ENCODE data around the gene AOX1. TPM values are rescaled to one million over a fixed set of nuclear protein-coding genes. Genes with fewer than 3 reads are reported as not detected.

The AOX1 gene
- total RNA-seq, 2 donors from 2014 or later = 0.17 to 0.26 TPM

GRCh38 chr2:200654823-200655222 lies 69.0 kb downstream of the AOX1 start:
- H3K27me3 Mint-ChIP-seq = peaks cover 5 to 7% of the 10 kb centered on the region in 2 donors
- DNase-seq (ENCODE audit: low spot score) (no peak), ATAC-seq (no peak)
- no peak overlapping the region for H3K27ac Mint-ChIP-seq
- H3K4me1 Mint-ChIP-seq (ENCODE audit: low read depth in 2 of 2) = peaks cover 9 to 10% of the 10 kb centered on the region in 2 donors
- no peak overlapping the region for H3K4me3 Mint-ChIP-seq
- no peaks in the 10 kb centered on the region for H3K9me3 Mint-ChIP-seq
- no peaks in the 10 kb centered on the region for H3K36me3 Mint-ChIP-seq

GRCh38 chr2:200655918-200656580 lies 70.2 kb downstream of the AOX1 start:
- Mint-ChIP-seq H3K27me3 (peaks cover 5 to 6% of the 10 kb centered on the region in 2 donors), H3K4me1 (ENCODE audit: low read depth in 2 of 2) (no peaks in the 10 kb centered on the region), H3K4me3 (no peak overlapping the region), H3K36me3 (no peaks in the 10 kb centered on the region), H3K9me3 (no peaks in the 10 kb centered on the region), H3K27ac (no peak overlapping the region)
- no peak for ATAC-seq
- DNase-seq (ENCODE audit: low spot score) = no peak

GRCh38 chr2:200658278-200658864 lies 72.6 kb downstream of the AOX1 start:
- Mint-ChIP-seq H3K4me1 (ENCODE audit: low read depth in 2 of 2) (no peaks in the 10 kb centered on the region), H3K9me3 (no peaks in the 10 kb centered on the region), H3K36me3 (no peaks in the 10 kb centered on the region), H3K27me3 (peaks cover 9 to 10% of the 10 kb centered on the region in 2 donors), H3K4me3 (no peak overlapping the region), H3K27ac (no peak overlapping the region)
- no peak for ATAC-seq
- DNase-seq (ENCODE audit: low spot score) = no peak

DNA sequence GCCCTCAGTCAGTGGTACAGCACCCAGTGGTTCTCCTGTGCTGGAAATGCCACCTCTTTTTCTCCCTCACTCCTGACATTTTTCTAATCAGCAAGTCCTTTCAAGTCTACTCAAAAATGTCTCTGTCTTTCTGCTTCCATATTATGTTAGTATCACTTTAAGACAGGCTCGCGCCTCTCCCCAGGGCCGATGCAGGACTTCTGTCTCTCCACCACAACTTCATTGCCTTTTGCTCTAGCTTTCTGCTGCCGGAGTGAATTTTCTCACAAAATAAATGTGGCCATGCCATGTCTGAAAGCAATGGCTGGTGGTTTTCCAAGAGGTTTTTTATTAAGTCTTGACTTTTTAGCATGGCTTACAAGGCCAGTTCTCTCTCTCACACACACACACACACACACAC lies 73.6 kb downstream of the AOX1 start:
- DNase-seq (ENCODE audit: low spot score) = no peak
- Mint-ChIP-seq H3K9me3 (no peaks in the 10 kb centered on the region), H3K4me3 (no peak overlapping the region), H3K27ac (no peak overlapping the region), H3K4me1 (ENCODE audit: low read depth in 2 of 2) (no peaks in the 10 kb centered on the region), H3K36me3 (no peaks in the 10 kb centered on the region), H3K27me3 (peaks cover 9 to 14% of the 10 kb centered on the region in 2 donors)
- no peak for ATAC-seq

- Mint-ChIP-seq H3K36me3 (no peaks in the 10 kb centered on the region), H3K27me3 (peaks cover 6 to 14% of the 10 kb centered on the region in 2 donors), H3K4me3 (no peak overlapping the region), H3K27ac (peak overlapping the region in 1 of 2 donors; percentile 18), H3K4me1 (ENCODE audit: low read depth in 2 of 2) (no peaks in the 10 kb centered on the region), H3K9me3 (no peaks in the 10 kb centered on the region)
- ATAC-seq (no peak), DNase-seq (ENCODE audit: low spot score) (no peak)
These were observed 75.7 kb downstream of the AOX1 start for GRCh38 chr2:200661477-200661876.

DNA sequence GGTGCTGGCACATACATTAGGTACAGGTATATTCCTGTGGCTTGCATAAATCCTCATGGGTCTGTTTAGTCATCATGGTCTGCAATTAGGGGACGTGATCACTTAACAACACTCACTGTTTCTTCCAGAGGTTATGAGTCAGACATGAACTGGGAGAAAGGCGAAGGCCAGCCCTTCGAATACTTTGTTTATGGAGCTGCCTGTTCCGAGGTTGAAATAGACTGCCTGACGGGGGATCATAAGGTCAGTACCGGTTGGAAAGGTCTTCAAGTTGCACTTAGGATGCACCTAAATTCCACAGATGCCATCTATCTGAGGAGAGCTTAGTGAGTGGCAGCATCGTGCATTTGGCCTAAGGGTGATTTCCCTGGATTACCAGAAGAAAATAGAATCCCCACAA lies 76.9 kb downstream of the AOX1 start:
- no peak for ATAC-seq
- Mint-ChIP-seq H3K27me3 (peaks cover 6 to 14% of the 10 kb centered on the region in 2 donors), H3K9me3 (no peaks in the 10 kb centered on the region), H3K4me3 (no peak overlapping the region), H3K27ac (no peak overlapping the region), H3K4me1 (ENCODE audit: low read depth in 2 of 2) (peaks cover 0 to 3% of the 10 kb centered on the region in 2 donors), H3K36me3 (no peaks in the 10 kb centered on the region)
- DNase-seq (ENCODE audit: low spot score) = no peak

- no peaks in the 10 kb centered on the region for H3K9me3 Mint-ChIP-seq
- H3K4me1 Mint-ChIP-seq (ENCODE audit: low read depth in 2 of 2) = peaks cover 0 to 3% of the 10 kb centered on the region in 2 donors
- no peak overlapping the region for H3K27ac Mint-ChIP-seq
- ATAC-seq (peak; percentile 27 to 57), DNase-seq (ENCODE audit: low spot score) (no peak)
- no peaks in the 10 kb centered on the region for H3K36me3 Mint-ChIP-seq
- H3K27me3 Mint-ChIP-seq = peaks cover 6 to 8% of the 10 kb centered on the region in 2 donors
- H3K4me3 Mint-ChIP-seq = no peak overlapping the region
These were observed 79.1 kb downstream of the AOX1 start for GRCh38 chr2:200664770-200665494.

GRCh38 chr2:200665626-200666453 lies 80.0 kb downstream of the AOX1 start:
- Mint-ChIP-seq H3K9me3 (no peaks in the 10 kb centered on the region), H3K27ac (no peak overlapping the region), H3K4me1 (ENCODE audit: low read depth in 2 of 2) (peaks cover 0 to 5% of the 10 kb centered on the region in 2 donors), H3K4me3 (no peak overlapping the region), H3K27me3 (peaks cover 10 to 14% of the 10 kb centered on the region in 2 donors), H3K36me3 (no peaks in the 10 kb centered on the region)
- ATAC-seq (no peak), DNase-seq (ENCODE audit: low spot score) (no peak)

GRCh38 chr2:200667413-200667812 lies 81.6 kb downstream of the AOX1 start:
- no peak for ATAC-seq
- H3K27ac Mint-ChIP-seq = no peak overlapping the region
- no peaks in the 10 kb centered on the region for H3K9me3 Mint-ChIP-seq

DNA sequence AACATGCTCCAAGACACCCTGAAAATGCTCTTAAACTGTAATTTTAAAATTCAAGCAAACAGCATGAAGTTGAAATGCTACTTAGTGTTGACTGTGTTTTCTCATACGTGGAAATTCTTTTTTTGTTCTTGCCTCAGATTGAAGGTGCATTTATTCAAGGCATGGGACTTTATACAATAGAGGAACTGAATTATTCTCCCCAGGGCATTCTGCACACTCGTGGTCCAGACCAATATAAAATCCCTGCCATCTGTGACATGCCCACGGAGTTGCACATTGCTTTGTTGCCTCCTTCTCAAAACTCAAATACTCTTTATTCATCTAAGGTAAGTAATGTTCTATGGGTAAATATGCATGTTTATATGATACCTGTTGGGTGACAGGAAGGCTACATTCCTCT lies 82.7 kb downstream of the AOX1 start:
- peaks cover 6 to 26% of the 10 kb centered on the region in 2 donors for H3K27me3 Mint-ChIP-seq
- DNase-seq (ENCODE audit: low spot score) (no peak), ATAC-seq (no peak)
- H3K4me1 Mint-ChIP-seq (ENCODE audit: low read depth in 2 of 2) = peaks cover 0 to 5% of the 10 kb centered on the region in 2 donors
- H3K36me3 Mint-ChIP-seq = no peaks in the 10 kb centered on the region
- no peak overlapping the region for H3K4me3 Mint-ChIP-seq
- no peaks in the 10 kb centered on the region for H3K9me3 Mint-ChIP-seq
- H3K27ac Mint-ChIP-seq = no peak overlapping the region

More at GRCh38 chr2:200667413-200667812, 81.6 kb downstream of the AOX1 start:
- Mint-ChIP-seq H3K4me3 (no peak overlapping the region), H3K36me3 (no peaks in the 10 kb centered on the region), H3K27me3 (peaks cover 4 to 22% of the 10 kb centered on the region in 2 donors), H3K4me1 (ENCODE audit: low read depth in 2 of 2) (peaks cover 0 to 5% of the 10 kb centered on the region in 2 donors)
- DNase-seq (ENCODE audit: low spot score) = no peak

- H3K36me3 Mint-ChIP-seq = no peaks in the 10 kb centered on the region
- peaks cover 6 to 27% of the 10 kb centered on the region in 2 donors for H3K27me3 Mint-ChIP-seq
- no peak overlapping the region for H3K4me3 Mint-ChIP-seq
- ATAC-seq = no peak
- no peak overlapping the region for H3K27ac Mint-ChIP-seq
- DNase-seq (ENCODE audit: low spot score) = no peak
- H3K9me3 Mint-ChIP-seq = no peaks in the 10 kb centered on the region
- H3K4me1 Mint-ChIP-seq (ENCODE audit: low read depth in 2 of 2) = peaks cover 0 to 5% of the 10 kb centered on the region in 2 donors
These were observed 83.5 kb downstream of the AOX1 start for GRCh38 chr2:200669308-200669707.

- H3K36me3 Mint-ChIP-seq = no peaks in the 10 kb centered on the region
- ATAC-seq = no peak
- peaks cover 0 to 5% of the 10 kb centered on the region in 2 donors for H3K4me1 Mint-ChIP-seq (ENCODE audit: low read depth in 2 of 2)
- H3K27me3 Mint-ChIP-seq = peaks cover 8 to 27% of the 10 kb centered on the region in 2 donors
- DNase-seq (ENCODE audit: low spot score) = no peak
- H3K4me3 Mint-ChIP-seq = no peak overlapping the region
- H3K9me3 Mint-ChIP-seq = no peaks in the 10 kb centered on the region
- no peak overlapping the region for H3K27ac Mint-ChIP-seq
These were observed 84.5 kb downstream of the AOX1 start for GRCh38 chr2:200670313-200670712.

- Mint-ChIP-seq H3K27me3 (peaks cover 8 to 27% of the 10 kb centered on the region in 2 donors), H3K4me1 (ENCODE audit: low read depth in 2 of 2) (peaks cover 0 to 5% of the 10 kb centered on the region in 2 donors), H3K9me3 (no peaks in the 10 kb centered on the region), H3K4me3 (no peak overlapping the region), H3K36me3 (no peaks in the 10 kb centered on the region), H3K27ac (no peak overlapping the region)
- ATAC-seq (no peak), DNase-seq (ENCODE audit: low spot score) (no peak)
These were observed 84.9 kb downstream of the AOX1 start for GRCh38 chr2:200670751-200671150.

Measured in natural killer cell treated with Interleukin-12 subunit alpha and Interleukin-12 subunit beta and Interleukin-15 and Interleukin-18, amount 100 ng/mL, for 72 hours (primary cell).